Measurements from ENCODE around the gene RCC1. TPM values are rescaled to one million over a fixed set of nuclear protein-coding genes. Genes with fewer than 3 reads are reported as not detected.
"Not testable (repeated sequence)": the region's sequence is repeated elsewhere in the genome, so short reads cannot be mapped to it uniquely, and the experiment has no call there.

Gene RCC1
- total RNA-seq, 4 donors from 2014 or later, result 3.8 to 37.6 (median 13.8) TPM

GRCh38 chr1:28466226-28466778 lies 39.5 kb upstream of the RCC1 start:
- Histone ChIP-seq H3K27ac (no peak overlapping the region), H3K4me1 (no peaks in the 10 kb centered on the region), H3K27me3 (no peaks in the 10 kb centered on the region), H3K36me3 (no peaks in the 10 kb centered on the region), H3K4me3 (no peak overlapping the region), H3K9me3 (no peaks in the 10 kb centered on the region)
- intact Hi-C loops (cut with DNase I; ENCODE audit: low total_unique reads), result no loop called here
- TF ChIP-seq POLR2A (IDR thresholded peaks at IDR 0.05) (no peak), CTCF (IDR thresholded peaks at IDR 0.05) (no peak)
- no peak for DNase-seq

GRCh38 chr1:28470146-28470545 lies 35.7 kb upstream of the RCC1 start:
- DNase-seq, result no peak
- H3K36me3 ChIP-seq, result no peaks in the 10 kb centered on the region
- no peak overlapping the region for H3K4me3 ChIP-seq
- no peak for TF ChIP-seq POLR2A (IDR thresholded peaks at IDR 0.05)
- no peak for TF ChIP-seq CTCF (IDR thresholded peaks at IDR 0.05)
- intact Hi-C loops (cut with DNase I; ENCODE audit: low total_unique reads), result no loop called here
- H3K9me3 ChIP-seq, result no peaks in the 10 kb centered on the region
- no peaks in the 10 kb centered on the region for H3K4me1 ChIP-seq
- H3K27me3 ChIP-seq, result no peaks in the 10 kb centered on the region
- no peak overlapping the region for H3K27ac ChIP-seq

- H3K27me3 ChIP-seq; H3K4me1 ChIP-seq; intact Hi-C loops (cut with DNase I; ENCODE audit: low total_unique reads); H3K27ac ChIP-seq; DNase-seq; H3K4me3 ChIP-seq; H3K36me3 ChIP-seq; H3K9me3 ChIP-seq: not testable (repeated sequence)
Measured at GRCh38 chr1:28479497-28479896, 26.3 kb upstream of the RCC1 start.

GRCh38 chr1:28480308-28480707 lies 25.5 kb upstream of the RCC1 start:
- Histone ChIP-seq H3K27ac (no peak overlapping the region), H3K4me1 (no peaks in the 10 kb centered on the region), H3K36me3 (no peaks in the 10 kb centered on the region), H3K9me3 (no peaks in the 10 kb centered on the region), H3K27me3 (no peaks in the 10 kb centered on the region), H3K4me3 (no peak overlapping the region)
- intact Hi-C loops (cut with DNase I; ENCODE audit: low total_unique reads), result no loop called here
- DNase-seq, result no peak
- TF ChIP-seq CTCF (IDR thresholded peaks at IDR 0.05) (no peak), POLR2A (IDR thresholded peaks at IDR 0.05) (no peak)

GRCh38 chr1:28482138-28482537 lies 23.7 kb upstream of the RCC1 start:
- no peak for TF ChIP-seq CTCF (IDR thresholded peaks at IDR 0.05)
- TF ChIP-seq POLR2A (IDR thresholded peaks at IDR 0.05), result no peak
- H3K27me3 ChIP-seq, result no peaks in the 10 kb centered on the region
- no peaks in the 10 kb centered on the region for H3K36me3 ChIP-seq
- H3K4me3 ChIP-seq, result no peak overlapping the region
- no peak for DNase-seq
- no peak overlapping the region for H3K27ac ChIP-seq
- intact Hi-C loops (cut with DNase I; ENCODE audit: low total_unique reads), result no loop called here
- H3K9me3 ChIP-seq, result no peaks in the 10 kb centered on the region
- H3K4me1 ChIP-seq, result no peaks in the 10 kb centered on the region

- Histone ChIP-seq H3K4me3 (no peak overlapping the region), H3K27me3 (no peaks in the 10 kb centered on the region), H3K9me3 (no peaks in the 10 kb centered on the region), H3K4me1 (no peaks in the 10 kb centered on the region), H3K36me3 (no peaks in the 10 kb centered on the region), H3K27ac (no peak overlapping the region)
- no peak for DNase-seq
- intact Hi-C loops (cut with DNase I; ENCODE audit: low total_unique reads), result no loop called here
- TF ChIP-seq CTCF (IDR thresholded peaks at IDR 0.05) (no peak), POLR2A (IDR thresholded peaks at IDR 0.05) (no peak)
Measured at GRCh38 chr1:28482702-28483101, 23.1 kb upstream of the RCC1 start.
